HepG2 (cell line): ENCODE measurements around the gene GJC2. TPM values are rescaled to one million over a fixed set of nuclear protein-coding genes. Genes with fewer than 3 reads are reported as not detected.

Experiments
- ATAC-seq: fragments of 200-7000 bp; cut with Tn5 transposase; 3 replicates; pipeline ENCODE4 v1.9.1; 2020; ENCODE audit warnings: mild to moderate bottlenecking, moderate library complexity
- BruUV-seq: library from RNA; stranded (reverse); fragments of 400-500 nt; replicated peaks from 2 replicates; lab custom pipeline; 2021; lab: Mats Ljungman, UMichigan
- CTCF ChIA-PET: fragments of 300-600 bp; formaldehyde crosslinking; extraction: SDS; loops from one replicate; lab custom pipeline; 2021; ENCODE audit warnings: low total read pairs, inconsistent platforms, low intra/inter-chr PET ratio; lab: Yijun Ruan, JAX
- POLR2A ChIA-PET: fragments of 350-600 bp; sonication (Branson Sonifier 250); formaldehyde crosslinking; loops from one replicate; lab custom pipeline; 2020; ENCODE audit warnings: antibody characterized with exemption, inconsistent platforms; lab: Yijun Ruan, JAX
- DNase-seq: peaks from one replicate; pipeline ENCODE4 v3.0.0-alpha.2; 2015; ENCODE audit warnings: low spot score
- FAIRE-seq: peaks from 3 replicates; lab custom pipeline; 2011; peaks lifted over from hg19 to GRCh38; lab: Jason Lieb, UNC
- H2AFZ ChIP-seq: one replicate; pipeline ENCODE4 v1.6.1; 2011; ENCODE audit warnings: low read length, inconsistent platforms
- H3K27ac ChIP-seq: fragments of 300-600 bp; 3 replicates; pipeline ENCODE4 v1.8.0; 2011; ENCODE audit warnings: mixed run types, mild to moderate bottlenecking, mixed read lengths, low read length, inconsistent platforms; ENCODE audit not compliant: insufficient read depth; ENCODE audit errors: extremely low read length
- H3K27me3 ChIP-seq, 2 experiments: fragments of 200-600 bp in 1 of 2; 2 replicates in 1 of 2; 3 replicates in 1 of 2; pipeline versions ENCODE4 v1.6.0 to v1.8.0; 2011; ENCODE audit warnings: low read length in 2 of 2, mild to moderate bottlenecking in 2 of 2, moderate library complexity in 2 of 2, inconsistent platforms in 1 of 2; ENCODE audit not compliant: insufficient read depth in 2 of 2, control insufficient read depth in 1 of 2
- H3K36me3 ChIP-seq, 2 experiments: fragments of 200-600 bp in 1 of 2; replicated peaks in 1 of 2; 2 replicates in 1 of 2; 3 replicates in 1 of 2; pipeline versions ENCODE4 v1.5.1 to v1.8.0; 2011; ENCODE audit warnings: low read length in 2 of 2, inconsistent platforms in 1 of 2; ENCODE audit not compliant: insufficient read depth in 2 of 2, control insufficient read depth in 1 of 2
- H3K4me1 ChIP-seq: 2 replicates; pipeline ENCODE4 v1.5.1; 2012; ENCODE audit warnings: low read length, inconsistent platforms; ENCODE audit not compliant: insufficient read depth
- H3K4me2 ChIP-seq: 2 replicates; pipeline ENCODE4 v1.6.0; 2011; ENCODE audit warnings: low read depth, low read length, inconsistent platforms
- H3K4me3 ChIP-seq, 3 experiments: fragments of 200-600 bp in 1 of 3; sonication (generic), shearing (Covaris generic) in 1 of 3; replicated peaks in 1 of 3; 2 replicates each; pipeline ENCODE4 v1.5.1; 2011 to 2016; ENCODE audit warnings: low read length in 3 of 3, inconsistent platforms in 2 of 3, low read depth in 2 of 3, mild to moderate bottlenecking in 2 of 3, control low read depth in 1 of 3, mixed read lengths in 1 of 3; ENCODE audit not compliant: insufficient read depth in 1 of 3
- H3K79me2 ChIP-seq: one replicate; pipeline ENCODE4 v1.6.1; 2011; ENCODE audit warnings: low read length, inconsistent platforms; ENCODE audit not compliant: insufficient read depth
- H3K9ac ChIP-seq: 2 replicates; pipeline ENCODE4 v1.6.0; 2011; ENCODE audit warnings: mild to moderate bottlenecking, low read depth, low read length, inconsistent platforms; ENCODE audit not compliant: insufficient read depth
- H3K9me3 ChIP-seq: 2 replicates; pipeline ENCODE4 v1.5.1; 2012; ENCODE audit warnings: mild to moderate bottlenecking, low read length
- H4K20me1 ChIP-seq: 2 replicates; pipeline ENCODE4 v1.6.0; 2011; ENCODE audit warnings: inconsistent platforms, mild to moderate bottlenecking, low read length, moderate library complexity; ENCODE audit not compliant: insufficient read depth
- CERS6 ChIP-seq: sonication (generic); formaldehyde crosslinking; IDR thresholded peaks from 2 replicates; pipeline ENCODE4 v1.5.0; 2020; ENCODE audit warnings: missing genetic modification reagents
- MED1 ChIP-seq: sonication (generic); formaldehyde crosslinking; IDR thresholded peaks from 2 replicates; pipeline ENCODE4 v1.4.0; 2020; ENCODE audit warnings: missing genetic modification reagents
- MXD4 ChIP-seq: IDR thresholded peaks from 2 replicates; pipeline ENCODE4 v1.6.1; 2016; ENCODE audit warnings: mild to moderate bottlenecking, missing biosample characterization, missing genetic modification reagents
- NRL ChIP-seq: sonication (generic); formaldehyde crosslinking; IDR thresholded peaks from 2 replicates; pipeline ENCODE4 v1.5.0; 2020; ENCODE audit warnings: missing genetic modification reagents, mild to moderate bottlenecking, moderate library complexity, borderline replicate concordance
- PAX8 ChIP-seq: sonication (generic); formaldehyde crosslinking; IDR thresholded peaks from 2 replicates; pipeline ENCODE4 v1.8.0; 2022; ENCODE audit warnings: mild to moderate bottlenecking, missing genetic modification reagents, borderline replicate concordance
- SOX13 ChIP-seq, 3 experiments: fragments of 450-650 bp in 1 of 3; sonication (generic) in 1 of 3; formaldehyde crosslinking in 1 of 3; IDR thresholded peaks in 2 of 3; conservative IDR thresholded peaks in 1 of 3; 2 replicates each; pipeline versions ENCODE4 v1.5.0 to v1.6.1; 2016 to 2020; ENCODE audit warnings: antibody characterized with exemption in 1 of 3, mild to moderate bottlenecking in 1 of 3, missing compliant biosample characterization in 1 of 3, missing genetic modification reagents in 1 of 3, moderate library complexity in 1 of 3
- TCF7L2 ChIP-seq: IDR thresholded peaks from 2 replicates; pipeline ENCODE4 v1.6.1; 2011; ENCODE audit warnings: mild to moderate bottlenecking, low read depth, low read length, moderate library complexity
- TEAD2 ChIP-seq: sonication (generic); formaldehyde crosslinking; IDR thresholded peaks from 2 replicates; pipeline ENCODE4 v1.9.0; 2021; ENCODE audit warnings: missing genetic modification reagents
- TMF1 ChIP-seq: sonication (generic); formaldehyde crosslinking; IDR thresholded peaks from 2 replicates; pipeline ENCODE4 v1.8.1; 2022; ENCODE audit warnings: low read depth, missing genetic modification reagents
- ZNF17 ChIP-seq: sonication (generic); formaldehyde crosslinking; IDR thresholded peaks from 2 replicates; pipeline ENCODE4 v1.5.0; 2020; ENCODE audit warnings: mild to moderate bottlenecking, missing genetic modification reagents
- ZNF30 ChIP-seq: sonication (generic); formaldehyde crosslinking; IDR thresholded peaks from 2 replicates; pipeline ENCODE4 v1.5.0; 2020; ENCODE audit warnings: mild to moderate bottlenecking, missing genetic modification reagents
- ZNF337 ChIP-seq: sonication (generic); formaldehyde crosslinking; IDR thresholded peaks from 2 replicates; pipeline ENCODE4 v1.5.1; 2020; ENCODE audit warnings: missing genetic modification reagents, low read depth, mild to moderate bottlenecking, borderline replicate concordance
- ZNF446 ChIP-seq: sonication (generic); formaldehyde crosslinking; IDR thresholded peaks from 2 replicates; pipeline ENCODE4 v1.5.0; 2020; ENCODE audit warnings: mild to moderate bottlenecking, missing genetic modification reagents
- ZNF543 ChIP-seq: sonication (generic); formaldehyde crosslinking; IDR thresholded peaks from 2 replicates; pipeline ENCODE4 v1.4.0; 2020; ENCODE audit warnings: mild to moderate bottlenecking, missing genetic modification reagents
- WGBS: methylation state at CpG from one replicate; pipeline ENCODE4 v1.1.6; 2017; ENCODE audit warnings: low lambda C conversion rate; 5-methylcytosine and 5-hydroxymethylcytosine counted together
- in situ Hi-C: cut with HindIII; loops from 2 replicates; pipeline ENCODE4 v1.10.0; 2017; ENCODE audit warnings: low pct_unique_long_range_greater_than_20kb; ENCODE audit not compliant: extremely low pct_ligation_motif_present
- intact Hi-C: fragments of 100-400 bp; cut with micrococcal nuclease; formaldehyde crosslinking; loops from one replicate; pipeline ENCODE4 v1.10.0; 2022; ENCODE audit not compliant: unreplicated experiment
- polyA plus RNA-seq, 8 experiments: library from polyadenylated mRNA; depleted of rRNA in 3 of 8; stranded (reverse) in 7 of 8; unstranded in 1 of 8; fragments of >200 nt; fragmentation: Illumina TruSeq in 4 of 8; extraction: Trizol in 4 of 8; gene quantifications; 2 replicates each; pipeline versions ENCODE4 v1.2.1 to v1.2.3, GENCODE V29; 2011 to 2016; ENCODE audit warnings: low read depth in 4 of 8, missing spikeins in 1 of 8, mixed read lengths in 1 of 8; ENCODE audit not compliant: insufficient read depth in 1 of 8
- total RNA-seq, 5 experiments: library from RNA; depleted of rRNA; stranded (reverse); fragments of >200 nt; fragmentation: Illumina TruSeq; extraction: Trizol; gene quantifications; 2 replicates each; pipeline ENCODE4 v1.2.3, GENCODE V29; 2016; ENCODE audit warnings: low read depth in 1 of 5

GJC2 gene
- total and polyA plus RNA-seq, 2 of the 13 experiments (the other 11 are each of a cell fraction or from before 2014, with no cell fraction given), result 1.6 to 3.8 TPM

GRCh38 chr1:228145463-228146416 is 4.0 kb upstream of the GJC2 start (continued):
- TF ChIP-seq SOX13 (IDR thresholded peaks at IDR 0.05) (no peak), SOX13 (CRISPR knock-in tag; conservative IDR thresholded peaks at IDR 0.05 in 1 of 2, IDR thresholded peaks at IDR 0.05 in 1 of 2) (no peak), MXD4 (CRISPR knock-in tag) (no peak), PAX8 (CRISPR knock-in tag) (no peak), CERS6 (CRISPR knock-in tag) (no peak)

- intact Hi-C loops, result no loop called here
- Histone ChIP-seq H4K20me1 (peaks cover 23% of the 10 kb centered on the region; the same call in 1 of the 2 replicates), H3K36me3 (peaks cover 4 to 17% of the 10 kb centered on the region in 2 experiments; a peak in 4 of 5 replicates), H3K79me2 (peaks cover 52% of the 10 kb centered on the region), H3K27me3 (no peaks in the 10 kb centered on the region), H2AFZ (no peak overlapping the region), H3K9ac (no peak overlapping the region), H3K9me3 (no peaks in the 10 kb centered on the region), H3K4me3 (no peak overlapping the region), H3K4me2 (no peak overlapping the region), H3K4me1 (peaks cover 61% of the 10 kb centered on the region), H3K27ac (no peak overlapping the region)
- POLR2A ChIA-PET, result interaction anchor here (1.3 kb wide), 1 partner anchor 18 kb away, joined by 3 read pairs; the partner anchor contains the start of gene IBA57
- TF ChIP-seq TCF7L2 (no peak), TEAD2 (CRISPR knock-in tag) (no peak), ZNF30 (CRISPR knock-in tag) (no peak), ZNF543 (CRISPR knock-in tag) (no peak), ZNF446 (CRISPR knock-in tag) (no peak), NRL (CRISPR knock-in tag) (no peak), ZNF337 (CRISPR knock-in tag) (no peak), ZNF17 (CRISPR knock-in tag) (no peak), MED1 (CRISPR knock-in tag) (no peak), TMF1 (CRISPR knock-in tag) (no peak), CERS6 (CRISPR knock-in tag) (no peak)
- FAIRE-seq (no peak), ATAC-seq (no peak), DNase-seq (no peak)
- no TSS peak for BruUV-seq
- in situ Hi-C loops, result no loop called here
- 96% methylated on average over 11 of the region's 18 CpGs for WGBS
- CTCF ChIA-PET, result no interaction called here
These were observed 3.1 kb upstream of the GJC2 start for GRCh38 chr1:228146417-228147150.
